ENCODE measurements around the gene KCNQ1OT1.

- TF ChIP-seq EZH2 (optimal IDR thresholded peaks at IDR 0.05; ENCODE audit: low read depth, low read length) (no peak), CTCF (IDR thresholded peaks at IDR 0.05; ENCODE audit: low read length) (no peak), EZH2phosphoT487 (IDR thresholded peaks at IDR 0.05; ENCODE audit: low read length) (no peak)
Measured at GRCh38 chr11:2724104-2724503, 24.3 kb upstream of the KCNQ1OT1 start.
